C4-2B (cell line): ENCODE measurements around the gene SLC25A12.
"Not testable (repeated sequence)": the region's sequence is repeated elsewhere in the genome, so short reads cannot be mapped to it uniquely, and the experiment has no call there.

Source experiments
- H3K27ac ChIP-seq: fragments of 450-650 bp; 2 replicates; pipeline ENCODE4 v1.5.1; 2017
- ZFX ChIP-seq: fragments of 450-650 bp; IDR thresholded peaks from 2 replicates; pipeline ENCODE4 v1.6.1; 2017
- TF ChIP-seq, protein P1 (sequence below): fragments of 450-650 bp; conservative IDR thresholded peaks from 2 replicates; pipeline ENCODE4 v1.5.1; 2017; ENCODE audit warnings: mild to moderate bottlenecking

The SLC25A12 gene

DNA sequence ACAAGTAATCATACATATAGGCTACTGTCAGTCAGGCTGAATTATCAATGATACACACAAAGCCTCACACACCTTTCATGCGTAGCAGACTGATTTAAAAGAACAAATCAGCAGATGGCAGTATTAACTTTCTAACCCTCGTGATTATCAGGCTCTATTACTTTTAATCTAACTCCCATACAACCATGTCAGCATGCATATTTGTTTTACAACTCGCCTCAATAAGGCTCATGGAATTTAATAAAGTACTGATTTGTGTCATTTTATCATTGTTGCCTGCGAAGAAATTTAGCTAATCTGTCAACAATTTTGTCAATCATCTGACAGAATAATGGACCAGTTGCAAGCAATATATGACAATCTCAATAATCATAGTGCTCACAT is 82.8 kb downstream of the SLC25A12 start:
- H3K27ac ChIP-seq, result no peak overlapping the region
- no peak for TF ChIP-seq ZFX
- TF ChIP-seq, protein P1, sequence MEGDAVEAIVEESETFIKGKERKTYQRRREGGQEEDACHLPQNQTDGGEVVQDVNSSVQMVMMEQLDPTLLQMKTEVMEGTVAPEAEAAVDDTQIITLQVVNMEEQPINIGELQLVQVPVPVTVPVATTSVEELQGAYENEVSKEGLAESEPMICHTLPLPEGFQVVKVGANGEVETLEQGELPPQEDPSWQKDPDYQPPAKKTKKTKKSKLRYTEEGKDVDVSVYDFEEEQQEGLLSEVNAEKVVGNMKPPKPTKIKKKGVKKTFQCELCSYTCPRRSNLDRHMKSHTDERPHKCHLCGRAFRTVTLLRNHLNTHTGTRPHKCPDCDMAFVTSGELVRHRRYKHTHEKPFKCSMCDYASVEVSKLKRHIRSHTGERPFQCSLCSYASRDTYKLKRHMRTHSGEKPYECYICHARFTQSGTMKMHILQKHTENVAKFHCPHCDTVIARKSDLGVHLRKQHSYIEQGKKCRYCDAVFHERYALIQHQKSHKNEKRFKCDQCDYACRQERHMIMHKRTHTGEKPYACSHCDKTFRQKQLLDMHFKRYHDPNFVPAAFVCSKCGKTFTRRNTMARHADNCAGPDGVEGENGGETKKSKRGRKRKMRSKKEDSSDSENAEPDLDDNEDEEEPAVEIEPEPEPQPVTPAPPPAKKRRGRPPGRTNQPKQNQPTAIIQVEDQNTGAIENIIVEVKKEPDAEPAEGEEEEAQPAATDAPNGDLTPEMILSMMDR, result peak; percentile 71

DNA sequence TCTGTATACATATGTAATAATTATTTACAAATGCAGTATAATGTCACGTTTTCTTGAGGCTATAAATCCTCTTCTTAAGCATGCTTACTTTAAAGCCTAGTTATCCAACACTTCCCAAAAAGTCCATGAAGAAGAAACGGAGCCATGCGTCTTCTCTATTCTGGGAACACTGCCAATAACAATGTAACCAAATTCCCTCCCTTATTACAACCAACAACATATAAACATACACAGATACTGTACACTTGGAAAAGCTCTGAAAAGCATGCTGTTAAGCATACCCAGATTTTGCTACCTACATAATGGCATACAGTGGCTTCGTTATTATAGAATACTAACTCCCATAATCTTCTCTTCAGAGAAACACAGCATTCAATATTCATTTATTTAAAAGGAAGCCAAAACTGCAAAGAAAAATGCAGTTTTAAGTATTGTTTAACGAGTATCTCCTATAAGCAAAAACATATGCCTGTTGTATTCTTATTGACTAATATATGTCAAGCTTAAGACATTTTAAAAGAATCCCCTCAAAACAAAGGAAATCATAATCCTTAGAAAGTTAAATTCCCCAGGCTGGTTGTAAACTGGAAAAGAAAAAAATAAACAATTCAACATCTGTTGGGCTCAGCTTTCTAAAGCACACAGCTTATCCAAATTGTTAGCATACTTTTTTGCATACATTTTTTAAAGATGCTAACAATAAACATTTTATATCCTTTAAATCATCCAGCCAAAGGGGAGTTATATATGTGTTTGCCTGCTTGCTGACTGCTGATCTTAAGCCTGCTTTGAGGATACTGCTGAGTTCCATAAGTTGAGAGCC is 83.4 kb downstream of the SLC25A12 start:
- no peak for TF ChIP-seq ZFX
- TF ChIP-seq, protein P1, result no peak
- no peak overlapping the region for H3K27ac ChIP-seq

DNA sequence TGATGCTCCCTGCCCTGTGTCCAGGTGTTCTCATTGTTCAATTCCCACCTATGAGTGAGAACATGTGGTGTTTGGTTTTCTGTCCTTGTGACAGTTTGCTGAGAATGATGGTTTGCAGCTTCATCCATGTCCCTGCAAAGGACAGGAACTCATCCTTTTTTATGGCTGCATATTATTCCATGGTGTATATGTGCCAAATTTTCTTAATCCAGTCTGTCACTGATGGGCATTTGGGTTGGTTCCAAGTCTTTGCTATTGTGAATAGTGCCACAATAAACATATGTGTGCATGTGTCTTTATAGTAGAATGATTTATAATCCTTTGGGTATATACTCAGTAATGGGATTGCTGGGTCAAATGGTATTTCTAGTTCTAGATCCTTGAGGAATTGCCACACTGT is 85.2 kb downstream of the SLC25A12 start:
- H3K27ac ChIP-seq, result not testable (repeated sequence)

- no peak for TF ChIP-seq ZFX
- TF ChIP-seq, protein P1, result no peak
- no peak overlapping the region for H3K27ac ChIP-seq
These were observed 86.1 kb downstream of the SLC25A12 start for GRCh38 chr2:171807831-171808393.

GRCh38 chr2:171807119-171807518 is 86.9 kb downstream of the SLC25A12 start:
- H3K27ac ChIP-seq, result no peak overlapping the region
- TF ChIP-seq, protein P1, result no peak
- no peak for TF ChIP-seq ZFX

- TF ChIP-seq, protein P1, result no peak
- no peak for TF ChIP-seq ZFX
- no peak overlapping the region for H3K27ac ChIP-seq
These were observed 89.6 kb downstream of the SLC25A12 start for GRCh38 chr2:171804456-171804855.

DNA sequence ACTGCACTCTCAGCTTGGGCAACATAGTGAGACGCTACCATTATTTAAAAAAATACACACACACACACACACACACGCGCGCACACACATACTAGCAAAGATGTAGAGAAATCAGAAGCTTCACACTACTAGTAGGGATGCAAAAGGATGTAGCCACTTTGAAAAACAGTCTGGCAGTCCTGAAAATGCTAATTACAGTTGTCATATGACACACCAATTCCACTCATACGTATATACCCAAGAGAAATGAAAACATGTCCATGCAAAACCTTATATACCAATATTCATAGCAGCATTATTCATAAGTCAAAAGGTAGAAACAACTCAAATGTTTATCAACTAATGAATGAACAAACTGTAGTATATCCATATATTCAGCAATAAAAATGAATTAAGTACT is 90.3 kb downstream of the SLC25A12 start:
- TF ChIP-seq, protein P1, result no peak
- TF ChIP-seq ZFX, result no peak

GRCh38 chr2:171800639-171801038 is 93.4 kb downstream of the SLC25A12 start:
- no peak overlapping the region for H3K27ac ChIP-seq

More for the DNA sequence above, 90.3 kb downstream of the SLC25A12 start:
- H3K27ac ChIP-seq, result no peak overlapping the region

More at GRCh38 chr2:171800639-171801038, 93.4 kb downstream of the SLC25A12 start:
- TF ChIP-seq, protein P1, result no peak
- TF ChIP-seq ZFX, result no peak
